ENCODE results near the gene FAM124A. TPM values are rescaled to one million over a fixed set of nuclear protein-coding genes. Genes with fewer than 3 reads are reported as not detected.

Gene FAM124A
- total RNA-seq, 1 experiment from 2014 or later = 1.0 TPM

- no peak for DNase-seq (ENCODE audit: low spot score)
Observed at GRCh38 chr13:51241720-51242119, 19.5 kb downstream of the FAM124A start.

- no peak for DNase-seq (ENCODE audit: low spot score)
Observed at GRCh38 chr13:51243227-51243626, 21.0 kb downstream of the FAM124A start.

DNA sequence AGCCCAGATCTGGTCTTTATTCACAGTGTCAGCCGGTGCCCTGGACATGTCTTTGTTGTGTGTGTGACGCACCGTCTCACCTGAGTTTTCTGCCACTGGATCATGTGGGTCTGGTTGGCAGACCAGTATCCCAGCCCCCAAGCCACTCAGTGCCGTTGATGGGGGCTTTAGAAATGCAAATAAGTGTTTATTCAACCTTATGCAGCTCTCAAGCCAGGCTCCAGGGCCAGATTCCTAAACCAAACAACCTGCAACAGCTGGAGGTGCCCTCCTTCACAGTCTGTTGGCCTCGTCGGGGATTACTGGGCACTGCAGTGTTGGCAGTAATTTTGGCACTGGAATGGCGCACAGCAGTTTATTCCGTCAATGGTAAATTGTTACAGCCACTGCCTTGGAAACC lies 21.6 kb downstream of the FAM124A start:
- no peak for DNase-seq (ENCODE audit: low spot score)

GRCh38 chr13:51244637-51245405 lies 22.6 kb downstream of the FAM124A start:
- no peak for DNase-seq (ENCODE audit: low spot score)

DNA sequence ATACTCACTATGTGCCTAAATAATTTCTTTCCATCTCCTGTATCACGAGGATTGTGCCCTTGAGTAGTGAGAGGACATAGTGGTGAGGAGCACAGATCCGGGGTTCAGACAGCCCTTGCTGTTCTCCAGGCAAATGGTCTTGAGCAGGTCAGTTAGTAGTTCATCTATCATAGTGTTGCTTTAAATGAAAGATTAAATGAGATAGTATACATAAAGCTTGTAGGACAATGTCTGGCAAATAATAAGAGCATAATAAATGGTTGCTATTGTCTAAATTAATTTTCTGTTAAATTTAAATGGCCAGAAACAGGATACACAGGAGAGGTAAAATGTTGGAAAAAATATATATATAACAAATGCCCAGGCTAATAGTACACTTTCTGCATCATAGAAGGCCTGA lies 23.4 kb downstream of the FAM124A start:
- no peak for DNase-seq (ENCODE audit: low spot score)

- no peak for DNase-seq (ENCODE audit: low spot score)
Observed at GRCh38 chr13:51246025-51246417, 23.8 kb downstream of the FAM124A start.

DNA sequence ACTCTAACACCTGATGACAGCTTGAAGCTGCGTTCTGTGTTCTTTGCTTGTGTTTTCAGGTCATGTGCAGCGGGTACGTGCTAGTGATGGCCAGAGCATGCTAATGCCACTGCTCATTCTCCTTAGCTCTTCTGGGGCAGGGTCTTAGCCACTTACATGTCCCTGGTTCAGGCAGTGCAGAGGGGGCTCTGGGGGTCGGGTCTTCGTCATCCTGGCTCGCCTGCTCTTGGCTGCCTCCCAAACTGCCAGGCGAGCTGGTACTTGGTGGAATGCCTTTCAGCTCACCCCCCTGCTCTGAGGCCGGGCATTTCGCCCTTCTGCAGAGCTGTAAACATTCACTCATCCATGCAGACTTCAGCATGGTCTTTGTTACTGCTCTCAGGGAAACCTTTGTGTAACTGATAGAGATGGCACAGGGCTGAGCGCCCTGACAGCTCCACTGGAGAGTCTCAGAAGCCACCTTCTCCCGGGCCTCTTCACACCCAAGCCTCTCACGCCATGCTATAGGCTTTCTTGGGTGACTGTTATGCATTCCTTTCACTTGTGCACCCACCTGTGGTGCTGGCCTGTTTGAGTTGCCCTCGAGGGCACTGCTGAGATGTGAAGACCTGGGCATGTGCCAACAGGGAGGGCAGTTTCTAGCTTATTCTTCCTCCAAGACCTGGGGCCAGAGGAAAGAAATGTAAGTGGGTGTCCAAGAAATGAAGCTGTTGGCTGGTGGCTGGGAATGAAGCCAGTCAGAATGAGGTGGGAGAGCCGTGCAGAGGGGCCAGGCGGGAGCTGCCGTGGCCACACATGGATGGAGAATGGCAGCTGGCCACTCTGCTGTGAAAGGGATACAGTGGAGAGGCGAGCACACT lies 24.4 kb downstream of the FAM124A start:
- DNase-seq (ENCODE audit: low spot score) = no peak

- no peak for DNase-seq (ENCODE audit: low spot score)
Observed at GRCh38 chr13:51249255-51249654, 27.1 kb downstream of the FAM124A start.

- DNase-seq (ENCODE audit: low spot score) = no peak
Observed at GRCh38 chr13:51249770-51250741, 27.9 kb downstream of the FAM124A start.

DNA sequence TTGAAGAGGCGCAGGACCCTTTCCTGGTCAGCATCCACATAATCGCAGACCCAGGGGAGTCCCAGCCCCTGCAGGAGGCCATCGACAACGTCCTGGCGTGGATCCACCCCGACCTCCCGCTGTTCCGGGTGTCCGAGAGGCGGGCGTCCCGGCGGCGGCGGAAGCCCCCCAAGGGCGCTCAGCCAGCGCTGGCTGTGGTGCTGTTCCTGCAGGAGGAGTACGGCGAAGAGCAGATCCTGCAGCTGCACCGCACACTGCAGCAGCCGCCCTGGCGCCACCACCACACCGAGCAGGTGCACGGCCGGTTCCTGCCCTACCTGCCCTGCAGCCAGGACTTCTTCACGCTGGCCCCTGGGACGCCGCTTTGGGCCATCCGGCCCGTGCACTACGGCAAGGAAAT lies 29.3 kb downstream of the FAM124A start:
- no peak for DNase-seq (ENCODE audit: low spot score)

DNA sequence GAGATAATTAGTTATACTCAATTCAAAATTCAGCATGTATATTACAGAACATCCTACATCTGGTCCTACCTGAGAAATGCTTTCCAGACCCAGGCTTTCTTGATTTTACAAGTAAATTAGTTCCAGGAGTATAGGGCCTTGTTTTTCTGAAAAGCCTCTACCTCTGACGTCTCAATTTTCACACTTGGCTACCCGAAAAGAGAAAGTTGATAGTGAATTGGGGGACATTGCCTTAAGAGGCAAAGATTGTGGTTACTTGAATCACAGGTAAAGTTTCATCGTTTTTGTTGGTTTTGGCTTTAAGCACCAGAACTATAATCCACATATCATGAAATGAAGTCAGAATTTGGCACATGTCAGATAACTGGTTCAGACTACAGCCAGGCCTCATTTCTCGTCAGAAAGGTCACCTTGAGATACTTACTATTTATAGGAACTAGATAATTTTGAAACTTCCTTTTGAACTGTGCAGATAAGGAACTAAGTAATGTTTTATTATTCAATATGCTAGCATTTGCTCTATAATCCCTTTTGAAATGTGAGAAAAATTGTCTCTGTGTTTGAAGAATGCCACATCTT lies 30.8 kb downstream of the FAM124A start:
- no peak for DNase-seq (ENCODE audit: low spot score)

DNA sequence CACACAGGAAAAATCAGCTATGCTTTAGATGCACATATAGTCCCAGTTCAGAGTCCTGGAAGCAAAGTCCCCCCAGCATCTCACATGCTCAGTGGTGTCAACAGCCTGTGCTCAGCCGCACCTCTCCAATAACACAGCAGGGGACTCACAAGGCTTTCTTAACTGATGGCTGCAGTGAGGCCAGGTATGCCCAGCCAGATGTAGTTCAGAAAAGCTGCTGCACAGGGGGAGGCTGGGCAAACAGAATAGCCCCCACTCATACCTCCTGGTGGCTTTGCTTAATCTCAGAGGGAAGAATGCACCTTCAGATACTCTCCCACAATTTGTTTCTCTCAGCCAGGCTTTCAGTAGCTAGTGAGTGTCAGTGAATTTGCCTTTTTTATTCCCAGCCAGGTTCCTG lies 33.4 kb downstream of the FAM124A start:
- DNase-seq (ENCODE audit: low spot score) = no peak

- no peak for DNase-seq (ENCODE audit: low spot score)
Observed at GRCh38 chr13:51257187-51257586, 35.0 kb downstream of the FAM124A start.

DNA sequence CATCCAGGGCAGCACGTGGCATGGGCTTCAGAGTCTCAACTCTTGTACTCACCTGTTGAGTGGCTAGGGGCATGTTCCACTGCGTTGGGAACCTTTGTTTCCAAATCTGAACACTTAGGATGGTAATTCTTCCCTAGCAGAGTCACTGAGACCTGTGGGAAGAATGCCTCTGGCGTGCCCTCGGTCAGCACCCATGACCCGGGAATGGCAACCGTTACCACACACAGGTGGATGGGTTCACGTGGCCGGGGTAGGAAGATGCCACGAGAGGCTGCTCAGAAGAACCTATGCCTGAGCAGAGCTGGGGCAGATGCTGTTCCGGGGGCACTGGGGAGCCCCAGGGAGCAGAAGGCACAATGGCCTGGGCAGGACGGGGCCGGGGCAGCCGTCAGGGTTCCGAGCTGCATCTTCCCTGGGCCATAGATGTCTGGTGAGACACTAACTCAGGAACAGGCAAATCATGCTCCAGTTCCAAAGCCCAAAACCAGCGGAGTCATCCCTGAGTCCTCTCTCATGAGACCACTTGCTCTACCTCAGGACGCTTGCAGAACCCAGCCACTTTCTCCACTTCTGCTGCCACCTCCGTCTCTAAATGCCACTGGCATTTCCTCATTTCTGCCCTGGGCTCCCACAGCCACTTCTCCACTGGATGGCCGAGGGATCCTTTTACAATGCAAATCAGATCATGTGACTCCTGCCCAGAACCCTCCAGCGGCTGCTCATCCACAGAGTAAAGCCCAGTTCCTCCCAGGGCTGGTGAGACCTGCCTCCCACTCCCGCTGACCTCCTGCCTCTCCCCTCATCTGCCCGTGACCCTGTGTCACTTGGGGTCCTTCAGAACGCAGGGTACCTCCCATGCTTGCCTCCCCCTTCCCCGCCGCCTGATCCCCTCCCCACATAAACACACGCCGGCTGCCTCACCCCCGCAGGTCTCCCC lies 36.7 kb downstream of the FAM124A start:
- no peak for DNase-seq (ENCODE audit: low spot score)

- DNase-seq (ENCODE audit: low spot score) = no peak
Observed at GRCh38 chr13:51260154-51260553, 38.0 kb downstream of the FAM124A start.

- DNase-seq (ENCODE audit: low spot score) = no peak
Observed at GRCh38 chr13:51261610-51262249, 39.5 kb downstream of the FAM124A start.

DNA sequence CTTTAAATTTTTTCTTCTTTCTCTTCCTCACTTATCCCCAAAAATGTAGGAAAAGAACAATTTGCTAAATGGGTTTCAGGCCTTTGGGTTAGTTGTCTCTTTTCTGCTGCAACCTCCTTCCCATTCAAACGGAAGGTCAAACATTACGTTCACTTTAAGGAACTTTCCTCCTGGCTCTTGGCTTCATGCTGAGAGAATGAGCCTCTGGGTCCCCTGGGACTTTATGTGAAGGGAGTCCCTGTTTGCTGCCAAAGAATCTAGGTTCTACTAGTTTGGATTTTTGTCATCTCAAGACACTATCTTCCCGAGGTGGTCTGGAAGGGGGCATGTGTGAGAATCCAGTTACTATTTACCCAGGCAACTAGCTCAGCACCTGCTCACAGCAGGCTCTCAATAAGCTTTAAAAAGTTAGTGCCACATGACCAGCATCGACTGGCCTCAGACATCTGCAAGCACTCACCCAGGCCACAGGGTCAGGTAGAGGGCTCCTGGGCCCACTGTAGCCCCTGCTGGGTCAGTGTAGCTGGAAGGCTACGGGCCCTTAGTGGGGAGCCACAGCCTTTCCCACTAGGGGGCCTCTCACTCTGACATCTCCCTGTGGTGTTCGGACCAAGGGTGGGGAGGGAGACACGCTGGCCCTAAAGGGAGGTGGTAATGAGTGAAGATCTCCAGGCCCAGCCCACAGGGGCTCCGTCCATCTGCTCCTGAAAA lies 40.5 kb downstream of the FAM124A start:
- no peak for DNase-seq (ENCODE audit: low spot score)

GRCh38 chr13:51266642-51267041 lies 44.4 kb downstream of the FAM124A start:
- no peak for DNase-seq (ENCODE audit: low spot score)

DNA sequence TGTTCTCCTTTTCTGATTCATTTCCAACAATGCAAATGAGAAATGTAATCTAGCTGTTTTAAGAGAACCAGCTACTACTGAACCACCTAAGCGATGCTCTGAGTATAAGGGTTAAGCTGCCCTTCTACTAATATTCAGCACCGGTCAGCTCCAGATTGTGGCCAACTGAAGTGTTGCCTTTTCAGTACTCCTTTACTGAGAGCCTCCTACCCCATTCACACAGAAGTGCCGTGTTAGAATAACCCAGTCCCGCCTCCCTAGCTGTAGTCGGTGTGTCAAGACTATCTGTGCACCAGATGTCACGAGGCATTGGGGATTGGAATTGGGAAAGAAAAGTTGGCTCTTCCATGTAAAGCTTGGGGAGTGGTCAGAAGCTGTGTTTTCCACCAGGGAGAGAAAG lies 45.4 kb downstream of the FAM124A start:
- DNase-seq (ENCODE audit: low spot score) = no peak

Measured in H4 (cell line).